ENCODE data around the gene NRXN2. TPM values are rescaled to one million over a fixed set of nuclear protein-coding genes. Genes with fewer than 3 reads are reported as not detected.

NRXN2 gene
- total RNA-seq, 1 donor from 2014 or later, result 0.14 TPM

- Mint-ChIP-seq H3K36me3 (ENCODE audit: low read depth, unreplicated experiment) (no peaks in the 10 kb centered on the region), H3K27me3 (ENCODE audit: low read depth, unreplicated experiment) (peaks cover 22% of the 10 kb centered on the region), H3K9me3 (ENCODE audit: unreplicated experiment) (no peaks in the 10 kb centered on the region), H3K4me3 (ENCODE audit: unreplicated experiment) (no peak overlapping the region), H3K27ac (ENCODE audit: unreplicated experiment) (peak overlapping the region; percentile 31), H3K4me1 (ENCODE audit: low read depth, unreplicated experiment) (peaks cover 14% of the 10 kb centered on the region)
- Histone ChIP-seq H3K27me3 (ENCODE audit: insufficient read depth, low read length) (peaks cover 3% of the 10 kb centered on the region), H3K4me3 (ENCODE audit: insufficient read depth, low read depth, low read length) (no peak overlapping the region), H3K79me2 (ENCODE audit: insufficient read depth, low read length) (no peaks in the 10 kb centered on the region), H2AFZ (ENCODE audit: low read depth, low read length) (no peak overlapping the region), H3K4me1 (ENCODE audit: insufficient read depth, low read length) (peaks cover 25% of the 10 kb centered on the region), H4K20me1 (ENCODE audit: insufficient read depth, low read length) (no peaks in the 10 kb centered on the region), H3K9ac (ENCODE audit: low read length) (no peak overlapping the region), H3K9me3 (ENCODE audit: insufficient read depth, low read depth, low read length) (no peaks in the 10 kb centered on the region), H3K27ac (ENCODE audit: low read depth, low read length) (no peak overlapping the region), H3K36me3 (ENCODE audit: insufficient read depth, low read length) (no peaks in the 10 kb centered on the region), H3K4me2 (ENCODE audit: low read length) (no peak overlapping the region)
- no peak for DNase-seq (ENCODE audit: low read depth)
- FAIRE-seq, result no peak
- TF ChIP-seq EZH2 (IDR thresholded peaks at IDR 0.05; ENCODE audit: insufficient read depth, low read length), result no peak
- TF ChIP-seq CTCF (IDR thresholded peaks at IDR 0.05; ENCODE audit: insufficient read depth, low read depth, low read length), result no peak
Observed at GRCh38 chr11:64658265-64658664, 64.7 kb downstream of the NRXN2 start.

GRCh38 chr11:64656862-64657261 is 66.1 kb downstream of the NRXN2 start:
- Mint-ChIP-seq H3K4me3 (ENCODE audit: unreplicated experiment) (no peak overlapping the region), H3K27me3 (ENCODE audit: low read depth, unreplicated experiment) (peaks cover 25% of the 10 kb centered on the region), H3K4me1 (ENCODE audit: low read depth, unreplicated experiment) (peaks cover 14% of the 10 kb centered on the region), H3K36me3 (ENCODE audit: low read depth, unreplicated experiment) (no peaks in the 10 kb centered on the region), H3K9me3 (ENCODE audit: unreplicated experiment) (no peaks in the 10 kb centered on the region), H3K27ac (ENCODE audit: unreplicated experiment) (no peak overlapping the region)
- H4K20me1 ChIP-seq (ENCODE audit: insufficient read depth, low read length), result no peaks in the 10 kb centered on the region
- no peak overlapping the region for H3K4me2 ChIP-seq (ENCODE audit: low read length)
- no peaks in the 10 kb centered on the region for H3K9me3 ChIP-seq (ENCODE audit: insufficient read depth, low read depth, low read length)
- H3K4me1 ChIP-seq (ENCODE audit: insufficient read depth, low read length), result peaks cover 25% of the 10 kb centered on the region
- H3K9ac ChIP-seq (ENCODE audit: low read length), result no peak overlapping the region
- TF ChIP-seq EZH2 (IDR thresholded peaks at IDR 0.05; ENCODE audit: insufficient read depth, low read length) (no peak), CTCF (IDR thresholded peaks at IDR 0.05; ENCODE audit: insufficient read depth, low read depth, low read length) (no peak)
- H3K27ac ChIP-seq (ENCODE audit: low read depth, low read length), result no peak overlapping the region
- H3K79me2 ChIP-seq (ENCODE audit: insufficient read depth, low read length), result no peaks in the 10 kb centered on the region
- H3K27me3 ChIP-seq (ENCODE audit: insufficient read depth, low read length), result peaks cover 3% of the 10 kb centered on the region
- DNase-seq (ENCODE audit: low read depth) (no peak), FAIRE-seq (no peak)
- H3K4me3 ChIP-seq (ENCODE audit: insufficient read depth, low read depth, low read length), result no peak overlapping the region
- H2AFZ ChIP-seq (ENCODE audit: low read depth, low read length), result no peak overlapping the region
- no peaks in the 10 kb centered on the region for H3K36me3 ChIP-seq (ENCODE audit: insufficient read depth, low read length)

- no peak overlapping the region for H3K4me3 Mint-ChIP-seq (ENCODE audit: unreplicated experiment)
- Histone ChIP-seq H2AFZ (ENCODE audit: low read depth, low read length) (no peak overlapping the region), H3K4me2 (ENCODE audit: low read length) (no peak overlapping the region), H3K4me3 (ENCODE audit: insufficient read depth, low read depth, low read length) (no peak overlapping the region), H3K27ac (ENCODE audit: low read depth, low read length) (no peak overlapping the region), H3K9ac (ENCODE audit: low read length) (no peak overlapping the region), H3K79me2 (ENCODE audit: insufficient read depth, low read length) (no peaks in the 10 kb centered on the region), H3K9me3 (ENCODE audit: insufficient read depth, low read depth, low read length) (no peaks in the 10 kb centered on the region), H3K36me3 (ENCODE audit: insufficient read depth, low read length) (no peaks in the 10 kb centered on the region), H3K27me3 (ENCODE audit: insufficient read depth, low read length) (peaks cover 3% of the 10 kb centered on the region), H3K4me1 (ENCODE audit: insufficient read depth, low read length) (peaks cover 21% of the 10 kb centered on the region), H4K20me1 (ENCODE audit: insufficient read depth, low read length) (no peaks in the 10 kb centered on the region)
- DNase-seq (ENCODE audit: low read depth) (no peak), FAIRE-seq (no peak)
- H3K27ac Mint-ChIP-seq (ENCODE audit: unreplicated experiment), result no peak overlapping the region
- peaks cover 14% of the 10 kb centered on the region for H3K4me1 Mint-ChIP-seq (ENCODE audit: low read depth, unreplicated experiment)
- H3K36me3 Mint-ChIP-seq (ENCODE audit: low read depth, unreplicated experiment), result no peaks in the 10 kb centered on the region
- H3K9me3 Mint-ChIP-seq (ENCODE audit: unreplicated experiment), result no peaks in the 10 kb centered on the region
- peaks cover 23% of the 10 kb centered on the region for H3K27me3 Mint-ChIP-seq (ENCODE audit: low read depth, unreplicated experiment)
- TF ChIP-seq CTCF (IDR thresholded peaks at IDR 0.05; ENCODE audit: insufficient read depth, low read depth, low read length), result no peak
- no peak for TF ChIP-seq EZH2 (IDR thresholded peaks at IDR 0.05; ENCODE audit: insufficient read depth, low read length)
Observed at GRCh38 chr11:64655941-64656601, 66.9 kb downstream of the NRXN2 start.

Data from astrocyte (in vitro differentiated cells and primary cell).